ENCODE data around the gene SVEP1.
"Not testable (repeated sequence)": the region's sequence is repeated elsewhere in the genome, so short reads cannot be mapped to it uniquely, and the experiment has no call there.

Gene SVEP1

DNA sequence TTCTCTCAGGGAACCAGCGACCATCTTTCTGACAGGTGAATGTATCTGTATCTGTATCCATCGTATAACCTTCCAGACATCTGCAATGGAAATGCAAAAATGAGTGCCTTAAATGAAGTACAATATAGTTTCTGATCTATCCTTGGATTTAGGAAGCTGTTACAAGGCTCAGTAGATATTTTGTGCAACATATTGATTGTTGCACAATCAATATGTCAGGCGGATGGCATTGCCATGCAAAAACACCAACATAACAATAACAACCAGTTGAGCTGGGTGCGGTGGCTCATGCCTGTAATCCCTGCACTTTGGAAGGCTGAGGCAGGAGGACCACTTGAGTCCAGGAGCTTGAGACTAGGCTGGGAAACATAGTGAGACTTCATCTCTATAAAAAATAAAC is 175.1 kb downstream of the SVEP1 start:
- no peak for DNase-seq (ENCODE audit: low read depth)
- H3K4me3 ChIP-seq (ENCODE audit: low read depth, low read length), result no peak overlapping the region
- TF ChIP-seq, protein P1, sequence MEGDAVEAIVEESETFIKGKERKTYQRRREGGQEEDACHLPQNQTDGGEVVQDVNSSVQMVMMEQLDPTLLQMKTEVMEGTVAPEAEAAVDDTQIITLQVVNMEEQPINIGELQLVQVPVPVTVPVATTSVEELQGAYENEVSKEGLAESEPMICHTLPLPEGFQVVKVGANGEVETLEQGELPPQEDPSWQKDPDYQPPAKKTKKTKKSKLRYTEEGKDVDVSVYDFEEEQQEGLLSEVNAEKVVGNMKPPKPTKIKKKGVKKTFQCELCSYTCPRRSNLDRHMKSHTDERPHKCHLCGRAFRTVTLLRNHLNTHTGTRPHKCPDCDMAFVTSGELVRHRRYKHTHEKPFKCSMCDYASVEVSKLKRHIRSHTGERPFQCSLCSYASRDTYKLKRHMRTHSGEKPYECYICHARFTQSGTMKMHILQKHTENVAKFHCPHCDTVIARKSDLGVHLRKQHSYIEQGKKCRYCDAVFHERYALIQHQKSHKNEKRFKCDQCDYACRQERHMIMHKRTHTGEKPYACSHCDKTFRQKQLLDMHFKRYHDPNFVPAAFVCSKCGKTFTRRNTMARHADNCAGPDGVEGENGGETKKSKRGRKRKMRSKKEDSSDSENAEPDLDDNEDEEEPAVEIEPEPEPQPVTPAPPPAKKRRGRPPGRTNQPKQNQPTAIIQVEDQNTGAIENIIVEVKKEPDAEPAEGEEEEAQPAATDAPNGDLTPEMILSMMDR (IDR thresholded peaks at IDR 0.05; ENCODE audit: low read depth, low read length), result no peak

GRCh38 chr9:110399983-110400382 is 179.6 kb downstream of the SVEP1 start:
- TF ChIP-seq MAX (IDR thresholded peaks at IDR 0.05; ENCODE audit: low read depth, low read length) (no peak), POLR2A (IDR thresholded peaks at IDR 0.05; ENCODE audit: extremely low read depth, insufficient read length) (no peak), MYC (IDR thresholded peaks at IDR 0.05; ENCODE audit: low read depth, low read length) (no peak)
- TF ChIP-seq, protein P1 (IDR thresholded peaks at IDR 0.05; ENCODE audit: low read depth, low read length), result no peak
- H3K4me3 ChIP-seq (ENCODE audit: low read depth, low read length), result no peak overlapping the region
- DNase-seq (ENCODE audit: low read depth), result no peak

DNA sequence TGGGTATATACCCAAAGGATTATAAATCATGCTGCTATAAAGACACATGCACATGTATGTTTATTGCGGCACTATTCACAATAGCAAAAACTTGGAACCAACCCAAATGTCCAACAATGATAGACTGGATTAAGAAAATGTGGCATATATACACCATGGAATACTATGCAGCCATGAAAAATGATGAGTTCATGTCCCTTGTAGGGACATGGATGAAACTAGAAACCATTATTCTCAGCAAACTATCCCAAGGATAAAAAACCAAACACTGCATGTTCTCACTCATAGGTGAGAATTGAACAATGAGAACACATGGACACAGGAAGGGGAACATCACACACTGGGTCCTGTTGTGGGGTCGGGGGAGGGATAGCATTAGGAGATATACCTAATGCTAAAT is 180.5 kb downstream of the SVEP1 start:
- not testable (repeated sequence) for DNase-seq (ENCODE audit: low read depth); H3K4me3 ChIP-seq (ENCODE audit: low read depth, low read length)

DNA sequence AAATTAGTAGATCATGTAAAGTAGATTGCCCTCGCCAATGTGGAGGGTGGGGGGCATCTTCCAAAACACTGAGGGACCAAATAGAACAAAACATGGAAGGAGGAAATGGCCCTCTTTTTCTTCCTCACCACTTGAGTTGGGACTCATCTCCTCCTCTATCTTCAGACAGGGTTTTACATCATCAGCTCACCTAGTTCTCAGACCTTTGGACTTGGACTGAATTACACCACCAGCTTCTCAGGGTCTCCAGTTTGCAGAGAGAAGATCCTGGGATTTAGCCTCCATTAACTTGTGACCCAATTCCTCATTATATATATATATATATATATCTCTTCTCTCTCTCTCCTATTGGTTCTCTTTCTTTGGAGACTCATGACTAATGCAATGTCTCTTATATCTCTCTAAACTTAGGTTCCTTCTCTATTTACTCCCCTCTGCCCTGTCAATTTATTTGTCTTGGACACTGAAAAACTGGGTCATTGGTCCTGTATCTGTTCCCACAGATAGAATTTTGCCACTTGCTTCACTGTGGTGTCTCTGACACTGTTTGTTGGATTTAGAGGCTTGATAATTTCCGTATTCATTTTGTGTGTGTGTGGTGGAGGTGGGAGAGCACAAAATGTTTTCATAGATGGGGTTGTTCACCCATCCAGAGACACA is 187.6 kb downstream of the SVEP1 start:
- DNase-seq (ENCODE audit: low read depth), result no peak
- TF ChIP-seq MAX (IDR thresholded peaks at IDR 0.05; ENCODE audit: low read depth, low read length) (no peak), POLR2A (IDR thresholded peaks at IDR 0.05; ENCODE audit: extremely low read depth, insufficient read length) (no peak), MYC (IDR thresholded peaks at IDR 0.05; ENCODE audit: low read depth, low read length) (no peak)
- TF ChIP-seq, protein P1 (IDR thresholded peaks at IDR 0.05; ENCODE audit: low read depth, low read length), result no peak
- no peak overlapping the region for H3K4me3 ChIP-seq (ENCODE audit: low read depth, low read length)

DNA sequence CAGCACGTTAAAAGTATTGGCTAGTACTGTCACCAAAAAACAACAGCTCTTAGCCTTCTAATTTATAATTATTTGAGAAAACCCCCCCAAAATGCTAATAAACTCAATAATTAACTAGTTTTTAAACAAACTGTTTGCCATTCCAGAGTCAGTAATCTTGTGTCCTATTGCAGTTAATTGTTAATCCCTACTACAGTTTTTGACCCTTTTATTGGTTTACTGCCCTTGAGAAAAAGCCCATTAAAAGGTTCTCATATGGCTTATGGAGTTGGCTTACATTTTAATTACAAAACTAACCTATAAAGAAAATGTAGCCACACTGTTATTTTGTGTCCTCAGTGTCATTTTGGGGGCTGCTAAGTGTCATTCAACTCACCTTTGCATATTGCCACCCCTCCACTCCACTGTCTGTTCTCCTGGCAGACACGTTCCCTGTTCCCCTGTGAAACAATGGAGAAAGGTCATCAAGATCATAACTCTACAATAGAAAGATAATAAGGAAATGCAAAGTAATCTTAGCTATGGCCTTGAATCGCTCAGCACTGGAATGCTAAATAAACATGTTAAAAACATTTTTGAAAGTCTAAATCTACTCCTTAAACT is 190.3 kb downstream of the SVEP1 start:
- TF ChIP-seq MAX (IDR thresholded peaks at IDR 0.05; ENCODE audit: low read depth, low read length), result no peak
- no peak for TF ChIP-seq POLR2A (IDR thresholded peaks at IDR 0.05; ENCODE audit: extremely low read depth, insufficient read length)
- TF ChIP-seq, protein P1 (IDR thresholded peaks at IDR 0.05; ENCODE audit: low read depth, low read length), result no peak
- TF ChIP-seq MYC (IDR thresholded peaks at IDR 0.05; ENCODE audit: low read depth, low read length), result no peak
- no peak overlapping the region for H3K4me3 ChIP-seq (ENCODE audit: low read depth, low read length)
- no peak for DNase-seq (ENCODE audit: low read depth)

DNA sequence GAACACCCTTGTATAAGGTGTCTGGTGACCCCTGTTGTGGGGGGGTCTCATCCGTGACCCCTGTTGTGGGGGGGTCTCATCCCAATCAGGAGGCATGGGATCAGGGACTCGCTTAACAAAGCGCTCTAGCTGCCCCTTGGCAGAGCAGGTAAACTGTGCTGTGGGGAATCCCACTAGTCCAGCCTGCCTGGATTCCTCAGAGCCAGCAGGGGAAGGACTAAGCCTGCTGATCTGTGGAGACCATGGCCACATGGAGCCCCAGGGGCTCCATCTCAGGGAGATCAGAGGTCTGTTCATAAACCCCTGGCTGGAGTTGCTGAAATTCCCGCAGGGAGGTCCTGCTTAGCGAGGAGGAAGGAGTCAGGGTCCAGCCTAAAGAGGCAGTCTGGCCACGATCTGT is 196.1 kb downstream of the SVEP1 start:
- no peak for DNase-seq (ENCODE audit: low read depth)
- H3K4me3 ChIP-seq (ENCODE audit: low read depth, low read length), result no peak overlapping the region
- TF ChIP-seq MYC (IDR thresholded peaks at IDR 0.05; ENCODE audit: low read depth, low read length), result no peak
- TF ChIP-seq POLR2A (IDR thresholded peaks at IDR 0.05; ENCODE audit: extremely low read depth, insufficient read length), result no peak
- no peak for TF ChIP-seq MAX (IDR thresholded peaks at IDR 0.05; ENCODE audit: low read depth, low read length)
- TF ChIP-seq, protein P1 (IDR thresholded peaks at IDR 0.05; ENCODE audit: low read depth, low read length), result no peak
